DND-41 (cell line): ENCODE measurements around the gene SLITRK2.

Source experiments
- EZH2 ChIP-seq: IDR thresholded peaks from 3 replicates; pipeline ENCODE4 v1.6.1; 2012; ENCODE audit warnings: borderline replicate concordance, low read depth, mild to moderate bottlenecking, moderate library complexity, low read length, inconsistent platforms; ENCODE audit not compliant: severe bottlenecking
- TF ChIP-seq, protein P1 (sequence below): IDR thresholded peaks from 2 replicates; pipeline ENCODE4 v1.5.1; 2012; ENCODE audit warnings: borderline replicate concordance, low read length, moderate library complexity, mild to moderate bottlenecking; ENCODE audit not compliant: poor library complexity, severe bottlenecking; ENCODE audit errors: extremely low read depth

DNA sequence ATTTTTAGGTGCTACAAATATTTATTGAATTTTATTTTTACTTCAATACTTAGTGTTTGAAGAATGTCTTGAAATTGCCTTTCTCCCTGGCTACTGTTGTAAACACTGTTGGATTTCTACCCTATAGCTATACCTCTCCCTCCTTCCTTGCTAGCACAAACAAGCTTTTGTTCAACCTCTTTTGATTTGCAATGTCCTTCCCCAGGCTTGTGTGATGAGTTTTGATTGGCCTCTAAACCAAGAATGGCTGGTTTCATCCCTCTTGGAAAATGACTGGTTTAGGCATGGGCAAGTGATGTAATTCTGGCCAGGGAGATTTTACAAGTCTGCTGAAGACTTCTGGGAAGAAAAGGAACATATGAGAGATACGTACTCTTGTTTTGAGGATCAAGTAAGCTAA is 25.3 kb upstream of the SLITRK2 start:
- TF ChIP-seq EZH2: no peak
- TF ChIP-seq, protein P1, sequence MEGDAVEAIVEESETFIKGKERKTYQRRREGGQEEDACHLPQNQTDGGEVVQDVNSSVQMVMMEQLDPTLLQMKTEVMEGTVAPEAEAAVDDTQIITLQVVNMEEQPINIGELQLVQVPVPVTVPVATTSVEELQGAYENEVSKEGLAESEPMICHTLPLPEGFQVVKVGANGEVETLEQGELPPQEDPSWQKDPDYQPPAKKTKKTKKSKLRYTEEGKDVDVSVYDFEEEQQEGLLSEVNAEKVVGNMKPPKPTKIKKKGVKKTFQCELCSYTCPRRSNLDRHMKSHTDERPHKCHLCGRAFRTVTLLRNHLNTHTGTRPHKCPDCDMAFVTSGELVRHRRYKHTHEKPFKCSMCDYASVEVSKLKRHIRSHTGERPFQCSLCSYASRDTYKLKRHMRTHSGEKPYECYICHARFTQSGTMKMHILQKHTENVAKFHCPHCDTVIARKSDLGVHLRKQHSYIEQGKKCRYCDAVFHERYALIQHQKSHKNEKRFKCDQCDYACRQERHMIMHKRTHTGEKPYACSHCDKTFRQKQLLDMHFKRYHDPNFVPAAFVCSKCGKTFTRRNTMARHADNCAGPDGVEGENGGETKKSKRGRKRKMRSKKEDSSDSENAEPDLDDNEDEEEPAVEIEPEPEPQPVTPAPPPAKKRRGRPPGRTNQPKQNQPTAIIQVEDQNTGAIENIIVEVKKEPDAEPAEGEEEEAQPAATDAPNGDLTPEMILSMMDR: no peak
